ENCODE results near the gene SLC13A3.

Gene SLC13A3

DNA sequence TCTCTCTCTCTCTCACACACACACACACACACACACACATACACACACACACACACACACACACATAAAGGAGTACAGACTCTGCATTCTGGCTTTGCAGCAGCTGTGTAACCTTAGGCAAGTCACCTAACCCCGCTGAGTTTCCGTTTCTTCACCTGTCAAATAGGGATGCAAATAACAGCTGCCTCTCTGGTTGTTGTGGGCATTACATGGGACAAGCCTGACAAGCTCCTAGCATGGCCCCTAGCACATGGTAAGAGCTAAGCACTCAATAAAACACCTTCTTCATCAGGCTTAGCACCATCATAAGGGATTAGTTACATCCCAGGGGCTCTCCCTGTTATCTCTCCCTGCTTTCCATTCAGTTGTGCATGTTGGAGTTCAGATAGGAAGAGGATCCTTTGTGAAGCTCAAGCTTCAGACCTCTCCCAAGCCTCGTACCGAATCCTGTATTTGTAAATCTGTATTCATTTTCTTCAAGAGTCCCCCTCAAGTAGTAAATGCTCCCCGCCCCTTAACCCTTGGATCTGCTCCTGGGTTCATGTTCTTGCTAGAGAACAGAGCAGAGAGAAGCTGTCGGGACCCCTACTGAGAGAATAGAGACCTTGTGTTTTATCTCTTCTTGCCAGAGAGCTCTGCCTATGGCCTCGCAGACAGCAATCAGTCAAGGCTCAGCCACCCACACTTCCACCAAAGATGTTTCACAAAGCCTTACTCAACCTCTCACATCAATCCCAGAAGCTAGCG lies 2.2 kb downstream of the SLC13A3 start:
- ATAC-seq: no peak
- H3K4me1 Mint-ChIP-seq: no peaks in the 10 kb centered on the region

DNA sequence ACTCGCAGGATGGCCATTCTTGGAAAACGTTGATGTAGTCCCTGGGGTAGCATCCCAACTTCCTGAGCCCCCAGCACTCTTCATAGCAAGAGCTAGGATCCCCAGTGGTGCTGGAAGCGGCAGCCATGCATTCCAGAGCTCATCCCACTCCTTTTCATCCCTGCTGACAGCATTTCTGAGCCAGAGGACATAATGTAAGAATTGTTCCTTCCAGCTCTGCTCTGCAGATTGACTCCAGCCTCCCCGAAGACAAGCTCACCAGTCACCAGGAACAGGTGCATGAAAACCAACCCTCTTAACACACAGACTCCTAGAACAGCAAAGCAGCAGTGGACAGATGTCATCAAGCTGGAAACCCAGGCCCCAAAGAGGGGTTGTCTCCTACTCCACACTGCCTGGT lies 3.8 kb downstream of the SLC13A3 start:
- Mint-ChIP-seq H3K4me1 (no peaks in the 10 kb centered on the region), H3K4me3 (no peak overlapping the region), H3K36me3 (no peaks in the 10 kb centered on the region), H3K27ac (no peak overlapping the region), H3K9me3 (no peaks in the 10 kb centered on the region), H3K27me3 (peaks cover 52% of the 10 kb centered on the region)
- no peak for ATAC-seq

More for the DNA sequence above, 2.2 kb downstream of the SLC13A3 start:
- no peaks in the 10 kb centered on the region for H3K9me3 Mint-ChIP-seq
- no peak overlapping the region for H3K27ac Mint-ChIP-seq
- H3K4me3 Mint-ChIP-seq: no peak overlapping the region
- no peaks in the 10 kb centered on the region for H3K36me3 Mint-ChIP-seq
- H3K27me3 Mint-ChIP-seq: peaks cover 60% of the 10 kb centered on the region

DNA sequence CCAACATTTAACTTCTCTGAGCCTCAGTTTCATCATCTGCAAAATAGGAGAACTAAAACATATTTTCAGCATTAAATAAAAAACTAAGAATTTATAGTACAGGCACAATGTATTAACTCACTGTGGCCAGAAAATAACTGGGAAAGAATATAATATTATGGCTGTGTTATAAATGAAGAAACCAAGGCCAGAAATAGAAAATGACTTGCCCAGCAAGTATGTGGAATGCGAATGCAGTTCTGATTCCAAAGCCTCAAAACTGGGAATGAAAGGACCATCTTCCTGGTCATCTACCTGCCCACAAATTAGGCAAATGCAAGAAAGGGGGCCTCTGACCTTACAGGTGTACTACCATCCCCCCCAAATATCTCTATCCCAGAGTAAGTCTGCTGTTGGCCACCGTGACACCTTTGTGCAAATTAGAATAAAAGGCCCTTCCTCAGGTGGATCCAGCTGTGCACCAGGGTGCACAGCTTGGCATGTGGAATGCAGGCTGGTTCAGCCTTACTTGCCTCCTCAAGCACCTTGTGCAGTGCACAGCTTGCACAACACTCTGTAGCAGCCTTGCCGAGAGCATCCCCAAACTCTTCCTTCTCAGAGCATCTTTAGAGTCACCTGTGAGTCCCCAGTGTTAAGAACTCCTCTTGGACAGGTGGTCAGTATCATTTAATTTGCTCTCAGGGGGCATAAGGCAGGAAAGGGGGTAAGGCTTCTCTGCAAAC lies 4.4 kb downstream of the SLC13A3 start:
- ATAC-seq: no peak
- H3K9me3 Mint-ChIP-seq: no peaks in the 10 kb centered on the region
- H3K36me3 Mint-ChIP-seq: no peaks in the 10 kb centered on the region
- H3K27ac Mint-ChIP-seq: no peak overlapping the region
- H3K4me1 Mint-ChIP-seq: no peaks in the 10 kb centered on the region
- peaks cover 52% of the 10 kb centered on the region for H3K27me3 Mint-ChIP-seq
- no peak overlapping the region for H3K4me3 Mint-ChIP-seq

DNA sequence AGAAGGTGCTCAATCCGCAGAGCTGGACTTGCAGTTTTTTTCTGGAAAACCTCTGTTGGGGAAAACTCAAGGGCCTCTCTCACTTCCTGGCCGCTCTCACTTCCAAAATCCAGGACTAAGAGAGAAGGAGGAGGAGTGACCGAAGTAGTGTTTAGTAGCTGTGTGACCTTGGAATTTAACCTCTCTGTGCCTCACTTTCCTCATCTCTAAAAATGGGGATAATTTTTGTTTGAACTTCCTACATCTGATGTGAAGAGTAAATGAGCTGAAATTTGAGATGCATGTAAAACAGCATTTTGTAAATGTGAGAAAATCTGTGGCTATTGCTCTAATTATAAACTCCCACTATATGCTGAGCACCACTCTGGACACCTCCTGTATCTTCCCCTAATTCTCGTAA lies 5.1 kb downstream of the SLC13A3 start:
- H3K4me3 Mint-ChIP-seq: no peak overlapping the region
- H3K27me3 Mint-ChIP-seq: peaks cover 53% of the 10 kb centered on the region
- no peak overlapping the region for H3K27ac Mint-ChIP-seq
- no peak for ATAC-seq
- no peaks in the 10 kb centered on the region for H3K9me3 Mint-ChIP-seq
- H3K36me3 Mint-ChIP-seq: no peaks in the 10 kb centered on the region
- no peaks in the 10 kb centered on the region for H3K4me1 Mint-ChIP-seq

DNA sequence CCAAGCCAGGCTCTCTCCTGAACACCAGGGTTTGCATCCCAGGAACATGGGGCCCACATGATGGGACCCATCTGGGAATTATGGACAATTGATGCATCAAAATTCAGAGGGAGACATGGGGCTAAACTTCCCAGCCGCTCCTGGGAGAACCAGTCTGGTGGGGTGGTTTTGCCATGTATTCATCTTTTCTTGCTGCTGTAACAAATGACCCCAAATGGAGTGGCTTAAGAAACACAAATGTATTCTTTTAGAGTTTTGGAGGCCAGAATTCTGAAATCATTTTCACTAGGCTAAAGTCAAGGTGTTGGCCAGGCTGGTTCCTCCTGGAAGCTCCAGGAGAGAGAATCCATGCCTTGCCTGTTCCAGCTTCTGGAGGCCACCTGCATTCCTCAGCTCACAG lies 6.5 kb downstream of the SLC13A3 start:
- Mint-ChIP-seq H3K36me3 (no peaks in the 10 kb centered on the region), H3K9me3 (no peaks in the 10 kb centered on the region), H3K4me3 (no peak overlapping the region), H3K27me3 (peaks cover 53% of the 10 kb centered on the region), H3K4me1 (no peaks in the 10 kb centered on the region), H3K27ac (no peak overlapping the region)
- ATAC-seq: no peak

DNA sequence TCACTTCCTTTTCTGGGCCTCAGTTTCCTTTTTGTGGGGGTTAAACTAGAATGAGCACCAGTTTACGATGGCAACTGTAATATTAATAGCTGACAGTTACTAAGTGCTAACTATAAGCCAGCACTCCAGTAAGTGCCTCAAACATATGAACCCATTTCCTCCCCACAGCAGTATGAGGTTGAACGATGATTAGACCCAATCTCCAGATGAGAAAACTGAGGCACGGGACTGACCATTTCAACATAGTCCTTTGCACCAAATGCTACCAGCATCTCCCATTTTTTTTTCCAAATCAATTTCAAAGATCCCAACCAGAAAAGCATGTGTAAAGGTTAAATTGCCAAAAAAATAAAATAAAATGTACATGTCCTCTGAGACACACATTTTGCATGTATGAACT lies 7.1 kb downstream of the SLC13A3 start:
- no peaks in the 10 kb centered on the region for H3K9me3 Mint-ChIP-seq
- ATAC-seq: no peak
- H3K27me3 Mint-ChIP-seq: peaks cover 53% of the 10 kb centered on the region
- no peak overlapping the region for H3K27ac Mint-ChIP-seq
- no peak overlapping the region for H3K4me3 Mint-ChIP-seq
- no peaks in the 10 kb centered on the region for H3K4me1 Mint-ChIP-seq
- no peaks in the 10 kb centered on the region for H3K36me3 Mint-ChIP-seq

DNA sequence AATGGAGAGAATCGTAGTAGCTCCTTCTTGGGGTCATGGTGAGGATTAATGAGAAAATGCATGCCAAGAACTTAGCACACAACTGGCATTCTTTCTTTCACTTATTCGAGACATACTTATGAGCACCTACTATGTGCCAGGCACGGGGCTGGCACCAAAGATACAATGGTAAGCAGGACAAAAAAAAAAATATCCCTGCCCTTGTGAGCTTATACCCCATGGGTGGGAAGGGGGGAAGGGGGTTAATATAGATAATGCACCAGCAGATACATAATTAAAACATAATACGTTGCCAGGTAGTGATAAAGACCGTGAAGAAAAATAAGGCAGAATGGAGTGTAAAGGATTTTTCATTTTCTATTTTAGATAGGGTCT lies 8.3 kb downstream of the SLC13A3 start:
- Mint-ChIP-seq H3K4me3 (no peak overlapping the region), H3K4me1 (no peaks in the 10 kb centered on the region), H3K36me3 (no peaks in the 10 kb centered on the region), H3K9me3 (no peaks in the 10 kb centered on the region), H3K27ac (no peak overlapping the region), H3K27me3 (peaks cover 43% of the 10 kb centered on the region)
- ATAC-seq: no peak

DNA sequence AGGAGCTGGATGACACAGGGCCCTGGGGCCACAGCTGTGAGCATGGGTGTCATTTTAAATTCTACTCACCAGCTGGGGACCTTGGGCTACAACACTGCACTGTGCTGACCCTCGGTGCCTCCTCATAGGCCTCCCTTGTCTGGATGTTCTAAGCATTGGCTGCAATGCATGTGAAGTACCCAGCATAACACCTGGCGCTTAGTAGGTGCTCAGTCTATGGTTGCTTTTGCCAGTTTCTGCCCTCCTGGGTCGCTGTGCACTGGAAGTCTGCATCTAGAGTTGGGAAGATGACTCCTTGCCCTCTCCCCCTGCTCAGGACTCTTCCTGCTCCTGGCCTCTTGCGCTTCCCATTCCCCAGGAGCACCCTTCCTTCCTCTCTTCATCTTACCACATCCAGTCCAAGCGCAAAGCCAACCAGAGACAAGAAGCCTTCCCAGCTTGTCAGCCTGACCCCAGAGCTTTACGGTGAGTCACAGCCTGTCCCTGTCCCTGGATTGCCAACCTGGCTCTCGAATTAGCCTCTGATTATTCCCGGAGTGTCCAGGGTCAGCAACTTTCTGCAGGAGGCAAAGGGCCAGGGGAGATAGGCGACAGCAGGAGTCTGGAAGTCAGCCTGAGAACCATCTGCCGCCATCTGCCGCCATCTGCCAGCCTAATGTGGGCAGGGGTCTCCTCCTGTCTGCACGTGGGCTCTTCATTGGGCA lies 8.8 kb downstream of the SLC13A3 start:
- ATAC-seq: no peak
- Mint-ChIP-seq H3K27ac (no peak overlapping the region), H3K4me1 (no peaks in the 10 kb centered on the region), H3K27me3 (peaks cover 40% of the 10 kb centered on the region), H3K9me3 (no peaks in the 10 kb centered on the region), H3K4me3 (no peak overlapping the region), H3K36me3 (no peaks in the 10 kb centered on the region)

DNA sequence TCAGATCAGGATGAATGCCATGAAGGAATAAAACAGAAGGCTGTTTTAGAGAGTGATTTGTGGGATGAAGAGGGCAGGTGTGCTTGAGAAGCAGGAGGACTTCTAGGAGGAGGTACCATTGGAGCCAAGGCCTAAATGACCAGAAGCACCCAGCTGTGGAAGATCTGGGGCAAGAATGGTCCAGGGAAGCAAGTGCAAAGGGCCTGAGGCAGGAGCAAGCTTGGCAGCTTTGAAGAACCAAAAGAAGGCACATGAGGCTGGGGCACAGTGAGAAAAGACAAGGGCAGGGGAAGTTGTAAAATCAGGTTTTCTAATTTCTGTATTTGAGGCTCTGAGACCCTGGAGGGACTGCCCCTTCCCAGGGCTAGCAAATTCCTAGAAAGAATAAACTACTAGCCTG lies 9.8 kb downstream of the SLC13A3 start:
- no peaks in the 10 kb centered on the region for H3K36me3 Mint-ChIP-seq
- H3K9me3 Mint-ChIP-seq: no peaks in the 10 kb centered on the region
- H3K4me1 Mint-ChIP-seq: no peaks in the 10 kb centered on the region
- H3K4me3 Mint-ChIP-seq: no peak overlapping the region
- ATAC-seq: no peak
- peaks cover 40% of the 10 kb centered on the region for H3K27me3 Mint-ChIP-seq
- no peak overlapping the region for H3K27ac Mint-ChIP-seq

DNA sequence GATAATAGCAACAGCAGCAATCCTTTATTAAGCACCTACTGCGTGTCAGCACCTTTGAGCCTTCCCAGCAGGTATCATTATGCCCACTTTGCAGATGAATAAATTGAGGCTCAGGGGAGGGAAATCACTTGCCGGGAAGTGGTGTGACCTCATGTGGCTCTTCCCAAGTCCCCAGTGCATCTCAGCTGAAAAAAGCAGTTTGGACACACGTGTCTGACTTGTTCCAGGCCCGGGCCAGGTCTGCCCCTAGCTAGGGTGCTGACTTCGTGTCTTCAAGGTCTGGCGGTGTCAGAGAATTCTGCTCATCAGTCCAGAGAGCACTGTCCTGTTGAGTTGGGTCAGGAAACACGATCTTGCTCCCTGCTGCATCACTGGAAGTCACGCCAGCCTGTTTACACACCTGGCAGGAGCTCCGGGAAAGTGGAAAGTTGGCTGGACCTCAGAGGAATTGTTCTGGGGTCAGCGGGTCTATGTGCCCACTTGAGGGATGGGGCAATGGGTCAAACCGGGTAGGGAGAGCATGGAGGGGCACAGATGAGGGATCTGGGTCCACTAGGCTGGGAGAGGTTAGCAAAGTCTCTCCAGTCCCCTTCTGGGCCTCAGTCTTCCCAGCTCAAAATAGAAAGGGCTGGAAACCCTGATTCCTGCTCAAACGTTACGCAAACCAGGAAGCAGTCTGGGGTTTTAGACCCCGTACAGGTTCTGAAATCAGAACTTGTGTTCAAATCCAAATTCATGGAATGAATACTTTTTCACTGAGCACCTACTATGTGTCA lies 10.5 kb downstream of the SLC13A3 start:
- no peak for ATAC-seq
- Mint-ChIP-seq H3K27me3 (peaks cover 40% of the 10 kb centered on the region), H3K4me3 (no peak overlapping the region), H3K4me1 (no peaks in the 10 kb centered on the region), H3K9me3 (no peaks in the 10 kb centered on the region), H3K27ac (no peak overlapping the region), H3K36me3 (no peaks in the 10 kb centered on the region)

DNA sequence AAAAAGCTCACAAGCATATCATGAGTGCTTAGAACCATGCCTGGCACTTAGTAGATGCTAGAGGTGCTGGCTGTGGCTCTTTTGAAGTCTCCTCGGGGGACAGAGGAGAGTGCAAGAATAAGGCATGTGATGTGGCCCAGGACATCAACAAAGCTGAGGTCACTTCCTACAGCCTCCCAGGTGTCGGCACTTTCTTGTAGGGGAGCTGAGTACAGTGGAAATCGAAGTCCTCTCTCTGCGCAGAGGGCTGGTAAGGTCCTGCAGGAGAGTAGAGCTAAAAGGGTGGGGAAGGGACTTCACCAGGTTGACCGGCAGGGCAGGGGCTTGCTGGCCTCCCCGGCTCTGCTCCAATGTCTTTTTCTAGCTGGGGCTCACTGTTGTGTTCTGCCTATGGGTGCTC lies 11.2 kb downstream of the SLC13A3 start:
- H3K27me3 Mint-ChIP-seq: peaks cover 47% of the 10 kb centered on the region
- no peak for ATAC-seq
- H3K4me1 Mint-ChIP-seq: no peaks in the 10 kb centered on the region
- no peaks in the 10 kb centered on the region for H3K36me3 Mint-ChIP-seq
- no peak overlapping the region for H3K4me3 Mint-ChIP-seq
- H3K9me3 Mint-ChIP-seq: no peaks in the 10 kb centered on the region
- no peak overlapping the region for H3K27ac Mint-ChIP-seq

DNA sequence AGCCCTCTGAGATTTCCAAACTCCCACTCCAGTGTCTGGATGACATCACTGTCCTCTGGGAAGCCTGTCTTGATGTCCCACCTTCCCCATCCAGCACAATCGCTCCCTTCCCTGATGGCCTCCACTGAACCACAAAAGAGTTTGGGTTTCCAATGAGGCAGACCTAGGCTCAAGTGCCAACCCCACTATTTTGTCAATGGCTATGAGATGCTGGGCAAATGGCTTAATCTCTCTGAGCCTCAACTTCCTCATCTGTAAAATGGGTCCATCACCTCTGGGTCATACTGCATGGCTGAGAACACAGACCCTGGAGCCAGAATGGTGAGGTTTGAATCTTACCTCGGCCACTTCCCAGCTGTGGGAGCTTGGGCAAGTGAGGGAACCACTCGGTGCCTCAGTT lies 11.7 kb downstream of the SLC13A3 start:
- Mint-ChIP-seq H3K27me3 (peaks cover 51% of the 10 kb centered on the region), H3K27ac (no peak overlapping the region), H3K36me3 (no peaks in the 10 kb centered on the region), H3K9me3 (no peaks in the 10 kb centered on the region), H3K4me1 (no peaks in the 10 kb centered on the region), H3K4me3 (no peak overlapping the region)
- ATAC-seq: no peak

DNA sequence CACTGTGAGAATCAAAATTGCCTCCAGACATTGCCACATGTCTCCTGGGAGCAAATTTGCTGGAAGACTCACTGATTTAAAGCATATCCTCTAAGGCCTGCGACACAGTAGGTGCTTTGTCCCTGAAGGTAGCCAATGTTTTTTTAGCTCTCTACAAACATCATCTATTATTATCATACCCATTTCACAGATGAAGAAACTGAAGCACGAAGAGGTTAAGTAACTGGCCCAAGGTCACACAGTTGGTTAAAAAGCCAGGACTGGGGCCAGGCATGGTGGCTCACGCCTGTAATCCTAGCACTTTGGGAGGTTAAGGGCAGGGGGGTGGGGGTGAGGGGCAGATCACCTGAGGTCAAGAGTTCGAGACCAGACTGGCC lies 12.4 kb downstream of the SLC13A3 start:
- no peaks in the 10 kb centered on the region for H3K9me3 Mint-ChIP-seq
- peaks cover 54% of the 10 kb centered on the region for H3K27me3 Mint-ChIP-seq
- ATAC-seq: no peak
- H3K27ac Mint-ChIP-seq: no peak overlapping the region
- H3K4me1 Mint-ChIP-seq: no peaks in the 10 kb centered on the region
- H3K36me3 Mint-ChIP-seq: no peaks in the 10 kb centered on the region
- no peak overlapping the region for H3K4me3 Mint-ChIP-seq

DNA sequence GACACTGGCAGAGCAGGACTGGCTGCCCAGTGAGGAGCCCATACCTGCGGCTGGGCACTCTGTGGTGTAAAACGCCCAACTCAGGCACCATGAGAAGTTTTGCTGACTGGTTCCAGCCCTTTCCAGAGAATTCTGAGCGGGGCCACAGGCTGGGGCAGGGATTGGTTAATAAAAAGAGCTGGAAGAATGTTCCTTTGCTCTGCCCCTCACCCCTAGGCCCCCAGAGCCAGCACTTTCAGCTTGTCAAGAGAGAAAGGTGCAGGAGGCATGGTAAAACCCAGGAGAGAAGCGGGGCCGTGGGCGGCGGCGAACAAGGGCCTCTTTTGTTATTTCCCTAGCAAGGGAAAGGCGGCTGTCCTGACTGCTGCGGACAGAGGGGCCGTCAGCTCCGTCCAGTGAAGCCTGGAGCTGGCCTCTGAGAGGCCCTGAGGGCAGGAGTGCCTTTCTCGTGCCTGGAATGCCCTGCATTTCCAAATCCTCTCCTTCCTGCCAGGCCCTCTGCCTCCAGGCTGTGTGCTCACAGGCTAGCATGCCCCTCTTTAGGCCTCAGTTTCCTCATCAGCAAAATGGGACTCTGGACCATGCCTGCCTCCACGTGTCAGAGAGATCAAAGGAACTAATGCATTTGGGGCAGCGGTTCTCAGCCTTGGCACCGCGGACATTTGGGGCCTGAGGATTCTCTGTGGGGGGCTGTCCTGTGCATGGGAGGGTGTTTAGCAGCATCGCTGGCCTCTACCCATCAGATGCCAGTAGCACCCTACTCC lies 12.9 kb downstream of the SLC13A3 start:
- H3K9me3 Mint-ChIP-seq: no peaks in the 10 kb centered on the region
- no peaks in the 10 kb centered on the region for H3K36me3 Mint-ChIP-seq
- H3K4me1 Mint-ChIP-seq: no peaks in the 10 kb centered on the region
- H3K4me3 Mint-ChIP-seq: no peak overlapping the region
- no peak for ATAC-seq
- H3K27me3 Mint-ChIP-seq: peaks cover 60% of the 10 kb centered on the region
- no peak overlapping the region for H3K27ac Mint-ChIP-seq

All from stimulated activated memory B cell treated with anti-CD40 and anti-IgM and Interleukin-4, amounts not matched to agents 10 μg/mL and 1 μg/mL and 100 μg/mL, for 72 hours (primary cell).